HG03175 (cell line): ENCODE data around the gene VIPR2.

ENCODE experiments used
- ATAC-seq: cut with Tn5 transposase; IDR thresholded peaks from one replicate; pipeline ENCODE4 v1.9.1; 2021; ENCODE audit warnings: mild to moderate bottlenecking, moderate library complexity; ENCODE audit not compliant: unreplicated experiment

Gene VIPR2

GRCh38 chr7:159048656-159049055, 96.0 kb downstream of the VIPR2 start:
- no peak for ATAC-seq

- no peak for ATAC-seq
Measured at GRCh38 chr7:159047536-159047935, 97.1 kb downstream of the VIPR2 start.

GRCh38 chr7:159046300-159046699, 98.4 kb downstream of the VIPR2 start:
- ATAC-seq: no peak

GRCh38 chr7:159045839-159046238, 98.8 kb downstream of the VIPR2 start:
- no peak for ATAC-seq

GRCh38 chr7:159042581-159043101, 102.0 kb downstream of the VIPR2 start:
- no peak for ATAC-seq

- no peak for ATAC-seq
Measured at GRCh38 chr7:159042103-159042502, 102.6 kb downstream of the VIPR2 start.

GRCh38 chr7:159040912-159041711, 103.6 kb downstream of the VIPR2 start:
- no peak for ATAC-seq

- ATAC-seq: no peak
Measured at GRCh38 chr7:159040146-159040545, 104.5 kb downstream of the VIPR2 start.

GRCh38 chr7:159039716-159040115, 105.0 kb downstream of the VIPR2 start:
- ATAC-seq: no peak

GRCh38 chr7:159038066-159038465, 106.6 kb downstream of the VIPR2 start:
- no peak for ATAC-seq

GRCh38 chr7:159036916-159037605, 107.6 kb downstream of the VIPR2 start:
- no peak for ATAC-seq

GRCh38 chr7:159035571-159036073, 109.0 kb downstream of the VIPR2 start:
- no peak for ATAC-seq

- no peak for ATAC-seq
Measured at GRCh38 chr7:159034988-159035387, 109.7 kb downstream of the VIPR2 start.

GRCh38 chr7:159034394-159034793, 110.3 kb downstream of the VIPR2 start:
- ATAC-seq: no peak

GRCh38 chr7:159033956-159034355, 110.7 kb downstream of the VIPR2 start:
- no peak for ATAC-seq

GRCh38 chr7:159033473-159033825, 111.2 kb downstream of the VIPR2 start:
- no peak for ATAC-seq

GRCh38 chr7:159032753-159033472, 111.8 kb downstream of the VIPR2 start:
- no peak for ATAC-seq

GRCh38 chr7:159032322-159032721, 112.3 kb downstream of the VIPR2 start:
- no peak for ATAC-seq

GRCh38 chr7:159031750-159032149, 112.9 kb downstream of the VIPR2 start:
- ATAC-seq: no peak

GRCh38 chr7:159031135-159031701, 113.4 kb downstream of the VIPR2 start:
- ATAC-seq: no peak
